WTC11 (cell line): ENCODE data around the gene UBE4A. TPM values are rescaled to one million over a fixed set of nuclear protein-coding genes. Genes with fewer than 3 reads are reported as not detected.

Experiments used
- ATAC-seq: fragments of 200-7000 bp; cut with Tn5 transposase; 2 replicates; pipeline ENCODE4 v1.10.0; 2021; ENCODE audit warnings: mild to moderate bottlenecking, moderate library complexity
- CTCF ChIA-PET: fragments of 300-600 bp; sonication (Branson Sonifier 250); formaldehyde crosslinking; loops from one replicate; lab custom pipeline; 2021; ENCODE audit warnings: antibody characterized with exemption; lab: Charles Lee
- POLR2A ChIA-PET: fragments of 350-600 bp; sonication (Branson Sonifier 250); formaldehyde crosslinking; loops from one replicate; lab custom pipeline; 2021; ENCODE audit warnings: antibody characterized with exemption; lab: Charles Lee
- DNase-seq: peaks from one replicate; pipeline ENCODE4 v3.0.0; 2021; ENCODE audit warnings: low spot score
- H3K27ac Mint-ChIP-seq: 2 replicates; pipeline ENCODE4 v1.8.0; 2021; ENCODE audit warnings: mixed read lengths
- H3K27me3 Mint-ChIP-seq: 2 replicates; pipeline ENCODE4 v1.8.0; 2021; ENCODE audit warnings: low read depth, mild to moderate bottlenecking, moderate library complexity, mixed read lengths
- H3K36me3 Mint-ChIP-seq: 2 replicates; pipeline ENCODE4 v1.8.0; 2021; ENCODE audit warnings: mixed read lengths
- H3K4me1 Mint-ChIP-seq: 2 replicates; pipeline ENCODE4 v1.8.0; 2022; ENCODE audit warnings: mixed read lengths
- H3K4me3 Mint-ChIP-seq: 2 replicates; pipeline ENCODE4 v1.8.0; 2021; ENCODE audit warnings: mild to moderate bottlenecking, moderate library complexity, mixed read lengths
- H3K9me3 Mint-ChIP-seq: 2 replicates; pipeline ENCODE4 v1.8.0; 2021; ENCODE audit warnings: mixed read lengths
- ESRRA ChIP-seq: sonication (generic); formaldehyde crosslinking; IDR thresholded peaks from 2 replicates; pipeline ENCODE4 v1.8.1; 2022; ENCODE audit warnings: mild to moderate bottlenecking, missing genetic modification reagents, borderline replicate concordance
- ETV6 ChIP-seq: sonication (generic); formaldehyde crosslinking; IDR thresholded peaks from 2 replicates; pipeline ENCODE4 v1.8.1; 2022; ENCODE audit warnings: mild to moderate bottlenecking, missing genetic modification reagents
- FOXP1 ChIP-seq: sonication (generic); formaldehyde crosslinking; IDR thresholded peaks from 2 replicates; pipeline ENCODE4 v1.8.0; 2022; ENCODE audit warnings: missing genetic modification reagents, mild to moderate bottlenecking, moderate library complexity, borderline replicate concordance
- GABPB1 ChIP-seq: sonication (generic); formaldehyde crosslinking; IDR thresholded peaks from 2 replicates; pipeline ENCODE4 v1.8.1; 2023; ENCODE audit warnings: mild to moderate bottlenecking, missing genetic modification reagents
- GRHL2 ChIP-seq: fragments of 250-450 bp; sonication (Bioruptor Pico); IDR thresholded peaks from 2 replicates; pipeline ENCODE4 v1.8.0; 2022; ENCODE audit warnings: mild to moderate bottlenecking, moderate library complexity; ENCODE audit not compliant: insufficient replicate concordance, severe bottlenecking
- GTF2I ChIP-seq: fragments of 250-450 bp; sonication (Bioruptor Pico); conservative IDR thresholded peaks from 2 replicates; pipeline ENCODE4 v1.4.0; 2021; ENCODE audit warnings: mild to moderate bottlenecking
- JAZF1 ChIP-seq: fragments of 250-450 bp; sonication (Bioruptor Pico); IDR thresholded peaks from 2 replicates; pipeline ENCODE4 v1.9.0; 2021; ENCODE audit warnings: moderate library complexity, mild to moderate bottlenecking, inconsistent platforms
- NR1H2 ChIP-seq: sonication (generic); formaldehyde crosslinking; IDR thresholded peaks from 2 replicates; pipeline ENCODE4 v1.9.0; 2021; ENCODE audit warnings: mild to moderate bottlenecking, moderate library complexity, missing genetic modification reagents
- SMAD3 ChIP-seq: sonication (generic); formaldehyde crosslinking; IDR thresholded peaks from 2 replicates; pipeline ENCODE4 v1.8.0; 2022; ENCODE audit warnings: missing genetic modification reagents, mild to moderate bottlenecking, borderline replicate concordance
- SOX15 ChIP-seq: fragments of 250-450 bp; sonication (Bioruptor Pico); IDR thresholded peaks from 2 replicates; pipeline ENCODE4 v1.9.0; 2021; ENCODE audit warnings: mild to moderate bottlenecking
- SP1 ChIP-seq: sonication (generic); formaldehyde crosslinking; conservative IDR thresholded peaks from 2 replicates; pipeline ENCODE4 v1.8.1; 2022; ENCODE audit warnings: missing genetic modification reagents
- ZNF121 ChIP-seq: sonication (generic); formaldehyde crosslinking; IDR thresholded peaks from 2 replicates; pipeline ENCODE4 v1.8.0; 2023; ENCODE audit warnings: missing genetic modification reagents
- ZNF317 ChIP-seq: sonication (generic); formaldehyde crosslinking; IDR thresholded peaks from 2 replicates; pipeline ENCODE4 v1.8.1; 2023; ENCODE audit warnings: low read depth, mild to moderate bottlenecking, moderate library complexity, missing genetic modification reagents, borderline replicate concordance
- ZNF396 ChIP-seq: fragments of 250-450 bp; sonication (Bioruptor Pico); IDR thresholded peaks from 2 replicates; pipeline ENCODE4 v1.8.0; 2021; ENCODE audit warnings: mild to moderate bottlenecking, moderate library complexity, borderline replicate concordance
- total RNA-seq: library from RNA; stranded (reverse); gene quantifications from 3 replicates; pipeline ENCODE4 v1.2.3, GENCODE V29; 2021
- TF ChIP-seq, protein P1 (sequence below): sonication (generic); formaldehyde crosslinking; conservative IDR thresholded peaks from 2 replicates; pipeline ENCODE4 v1.8.1; 2022; ENCODE audit warnings: mild to moderate bottlenecking, missing genetic modification reagents
- TF ChIP-seq, protein P2 (sequence below): sonication (generic); formaldehyde crosslinking; IDR thresholded peaks from 2 replicates; pipeline ENCODE4 v1.8.0; 2023; ENCODE audit warnings: missing genetic modification reagents
- TF ChIP-seq, protein P3 (sequence below): fragments of 250-450 bp; sonication (Bioruptor Pico); IDR thresholded peaks from 2 replicates; pipeline ENCODE4 v1.9.0; 2021; ENCODE audit warnings: mild to moderate bottlenecking
- TF ChIP-seq, protein P4 (sequence below): sonication (generic); formaldehyde crosslinking; IDR thresholded peaks from 2 replicates; pipeline ENCODE4 v1.8.1; 2022; ENCODE audit warnings: missing genetic modification reagents, borderline replicate concordance
- TF ChIP-seq, protein P5 (sequence below): fragments of 250-450 bp; sonication (Bioruptor Pico); IDR thresholded peaks from 2 replicates; pipeline ENCODE4 v1.8.0; 2021; ENCODE audit warnings: mild to moderate bottlenecking

Gene UBE4A
- total RNA-seq, 1 experiment from 2014 or later, result 31.0 TPM

DNA sequence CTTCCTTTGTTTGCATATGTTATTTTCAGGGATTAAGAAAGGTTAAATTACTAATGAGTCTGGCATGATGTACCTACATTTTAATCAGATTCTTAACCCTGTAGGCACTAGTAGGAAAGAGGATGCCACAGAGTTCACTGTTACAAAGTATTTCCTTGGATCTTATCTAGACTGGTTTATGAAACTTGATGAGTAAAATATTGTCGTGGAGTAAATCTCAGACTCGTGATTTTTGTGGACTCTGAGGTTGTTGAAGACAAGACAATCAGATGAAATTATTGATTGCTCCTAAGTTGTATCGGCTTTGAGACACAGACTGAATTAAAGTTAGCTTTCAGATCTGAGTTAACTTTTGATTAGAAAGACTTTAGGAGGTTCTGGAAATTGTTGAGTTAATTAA, 82.9 kb downstream of the UBE4A start:
- POLR2A ChIA-PET, result no interaction called here
- ATAC-seq (no peak), DNase-seq (no peak)
- H3K27me3 Mint-ChIP-seq, result no peaks in the 10 kb centered on the region
- CTCF ChIA-PET, result interaction anchor here (0.5 kb wide), 1 partner anchor 75 kb away, joined by 3 read pairs; no protein-coding TSS in a partner anchor
- TF ChIP-seq ZNF121 (no peak), SP1 (CRISPR knock-in tag) (no peak), ETV6 (CRISPR knock-in tag) (no peak), ESRRA (CRISPR knock-in tag) (no peak), GRHL2 (CRISPR knock-in tag) (no peak), JAZF1 (CRISPR knock-in tag) (no peak), ZNF396 (CRISPR knock-in tag) (no peak)
- TF ChIP-seq, protein P1, sequence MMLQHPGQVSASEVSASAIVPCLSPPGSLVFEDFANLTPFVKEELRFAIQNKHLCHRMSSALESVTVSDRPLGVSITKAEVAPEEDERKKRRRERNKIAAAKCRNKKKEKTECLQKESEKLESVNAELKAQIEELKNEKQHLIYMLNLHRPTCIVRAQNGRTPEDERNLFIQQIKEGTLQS (CRISPR knock-in tag), result no peak
- TF ChIP-seq, protein P2, sequence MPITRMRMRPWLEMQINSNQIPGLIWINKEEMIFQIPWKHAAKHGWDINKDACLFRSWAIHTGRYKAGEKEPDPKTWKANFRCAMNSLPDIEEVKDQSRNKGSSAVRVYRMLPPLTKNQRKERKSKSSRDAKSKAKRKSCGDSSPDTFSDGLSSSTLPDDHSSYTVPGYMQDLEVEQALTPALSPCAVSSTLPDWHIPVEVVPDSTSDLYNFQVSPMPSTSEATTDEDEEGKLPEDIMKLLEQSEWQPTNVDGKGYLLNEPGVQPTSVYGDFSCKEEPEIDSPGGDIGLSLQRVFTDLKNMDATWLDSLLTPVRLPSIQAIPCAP (CRISPR knock-in tag), result no peak
- TF ChIP-seq, protein P3, sequence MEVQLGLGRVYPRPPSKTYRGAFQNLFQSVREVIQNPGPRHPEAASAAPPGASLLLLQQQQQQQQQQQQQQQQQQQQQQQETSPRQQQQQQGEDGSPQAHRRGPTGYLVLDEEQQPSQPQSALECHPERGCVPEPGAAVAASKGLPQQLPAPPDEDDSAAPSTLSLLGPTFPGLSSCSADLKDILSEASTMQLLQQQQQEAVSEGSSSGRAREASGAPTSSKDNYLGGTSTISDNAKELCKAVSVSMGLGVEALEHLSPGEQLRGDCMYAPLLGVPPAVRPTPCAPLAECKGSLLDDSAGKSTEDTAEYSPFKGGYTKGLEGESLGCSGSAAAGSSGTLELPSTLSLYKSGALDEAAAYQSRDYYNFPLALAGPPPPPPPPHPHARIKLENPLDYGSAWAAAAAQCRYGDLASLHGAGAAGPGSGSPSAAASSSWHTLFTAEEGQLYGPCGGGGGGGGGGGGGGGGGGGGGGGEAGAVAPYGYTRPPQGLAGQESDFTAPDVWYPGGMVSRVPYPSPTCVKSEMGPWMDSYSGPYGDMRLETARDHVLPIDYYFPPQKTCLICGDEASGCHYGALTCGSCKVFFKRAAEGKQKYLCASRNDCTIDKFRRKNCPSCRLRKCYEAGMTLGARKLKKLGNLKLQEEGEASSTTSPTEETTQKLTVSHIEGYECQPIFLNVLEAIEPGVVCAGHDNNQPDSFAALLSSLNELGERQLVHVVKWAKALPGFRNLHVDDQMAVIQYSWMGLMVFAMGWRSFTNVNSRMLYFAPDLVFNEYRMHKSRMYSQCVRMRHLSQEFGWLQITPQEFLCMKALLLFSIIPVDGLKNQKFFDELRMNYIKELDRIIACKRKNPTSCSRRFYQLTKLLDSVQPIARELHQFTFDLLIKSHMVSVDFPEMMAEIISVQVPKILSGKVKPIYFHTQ (CRISPR knock-in tag), result no peak
- peak overlapping the region; percentile 1; the same call in 1 of the 2 replicates for H3K4me3 Mint-ChIP-seq
- H3K27ac Mint-ChIP-seq, result peak overlapping the region; percentile 30
- peaks cover 8% of the 10 kb centered on the region for H3K36me3 Mint-ChIP-seq
- H3K4me1 Mint-ChIP-seq, result peaks cover 60% of the 10 kb centered on the region
- no peaks in the 10 kb centered on the region for H3K9me3 Mint-ChIP-seq

DNA sequence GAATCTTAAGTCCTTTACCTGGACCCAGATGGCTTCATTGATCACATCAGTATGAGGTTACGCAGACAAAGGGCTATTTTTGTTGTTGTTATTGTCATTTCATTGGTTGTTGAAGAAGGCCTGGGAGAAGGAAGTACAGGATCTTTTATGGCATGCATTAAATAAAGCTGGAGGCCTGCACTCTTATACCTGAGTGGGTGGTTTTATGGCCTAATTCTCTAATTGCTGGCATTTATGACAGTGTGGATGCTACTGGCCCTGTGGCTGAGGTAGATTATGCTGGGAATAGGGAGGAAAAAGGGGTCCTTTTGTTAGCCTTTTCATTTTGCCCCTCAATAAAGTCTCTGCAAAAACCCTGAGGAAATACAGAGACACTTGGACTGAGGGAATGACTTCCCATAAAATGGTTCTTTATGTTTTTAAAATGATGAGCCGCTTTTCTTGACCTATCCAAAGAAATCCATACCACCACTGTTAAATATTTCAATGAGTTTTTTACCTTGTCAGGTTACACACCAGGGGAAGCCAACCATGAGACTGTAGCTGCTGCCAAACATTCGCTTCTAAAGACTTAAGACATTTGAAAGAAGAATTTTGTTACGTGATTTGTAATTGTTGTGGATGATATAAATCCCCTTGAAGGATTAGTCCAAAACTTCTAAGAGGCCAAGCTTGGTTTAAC, 83.6 kb downstream of the UBE4A start:
- Mint-ChIP-seq H3K4me1 (peaks cover 56% of the 10 kb centered on the region), H3K9me3 (no peaks in the 10 kb centered on the region), H3K27me3 (no peaks in the 10 kb centered on the region), H3K27ac (no peak overlapping the region), H3K4me3 (no peak overlapping the region), H3K36me3 (peaks cover 10% of the 10 kb centered on the region)
- ATAC-seq (no peak), DNase-seq (no peak)
- TF ChIP-seq SMAD3 (no peak), ESRRA (CRISPR knock-in tag) (no peak), SOX15 (CRISPR knock-in tag) (no peak), FOXP1 (CRISPR knock-in tag) (no peak), GTF2I (CRISPR knock-in tag) (no peak), NR1H2 (CRISPR knock-in tag) (no peak), ZNF317 (CRISPR knock-in tag) (no peak), GABPB1 (no peak)
- TF ChIP-seq, protein P4, sequence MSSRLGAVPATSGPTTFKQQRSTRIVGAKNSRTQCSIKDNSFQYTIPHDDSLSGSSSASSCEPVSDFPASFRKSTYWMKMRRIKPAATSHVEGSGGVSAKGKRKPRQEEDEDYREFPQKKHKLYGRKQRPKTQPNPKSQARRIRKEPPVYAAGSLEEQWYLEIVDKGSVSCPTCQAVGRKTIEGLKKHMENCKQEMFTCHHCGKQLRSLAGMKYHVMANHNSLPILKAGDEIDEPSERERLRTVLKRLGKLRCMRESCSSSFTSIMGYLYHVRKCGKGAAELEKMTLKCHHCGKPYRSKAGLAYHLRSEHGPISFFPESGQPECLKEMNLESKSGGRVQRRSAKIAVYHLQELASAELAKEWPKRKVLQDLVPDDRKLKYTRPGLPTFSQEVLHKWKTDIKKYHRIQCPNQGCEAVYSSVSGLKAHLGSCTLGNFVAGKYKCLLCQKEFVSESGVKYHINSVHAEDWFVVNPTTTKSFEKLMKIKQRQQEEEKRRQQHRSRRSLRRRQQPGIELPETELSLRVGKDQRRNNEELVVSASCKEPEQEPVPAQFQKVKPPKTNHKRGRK (CRISPR knock-in tag), result no peak
- TF ChIP-seq, protein P5, sequence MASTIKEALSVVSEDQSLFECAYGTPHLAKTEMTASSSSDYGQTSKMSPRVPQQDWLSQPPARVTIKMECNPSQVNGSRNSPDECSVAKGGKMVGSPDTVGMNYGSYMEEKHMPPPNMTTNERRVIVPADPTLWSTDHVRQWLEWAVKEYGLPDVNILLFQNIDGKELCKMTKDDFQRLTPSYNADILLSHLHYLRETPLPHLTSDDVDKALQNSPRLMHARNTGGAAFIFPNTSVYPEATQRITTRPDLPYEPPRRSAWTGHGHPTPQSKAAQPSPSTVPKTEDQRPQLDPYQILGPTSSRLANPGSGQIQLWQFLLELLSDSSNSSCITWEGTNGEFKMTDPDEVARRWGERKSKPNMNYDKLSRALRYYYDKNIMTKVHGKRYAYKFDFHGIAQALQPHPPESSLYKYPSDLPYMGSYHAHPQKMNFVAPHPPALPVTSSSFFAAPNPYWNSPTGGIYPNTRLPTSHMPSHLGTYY (CRISPR knock-in tag), result no peak
- ChIA-PET CTCF (no interaction called here), POLR2A (interaction anchor here (1.1 kb wide), 1 partner anchor 7 kb away, joined by 3 read pairs; no protein-coding TSS in a partner anchor)
